NCI-H748 treated with DMSO at 0.1 percent for 48 hours (cell line): ENCODE results near the gene NALCN.

Experiments used
- DNase-seq: peaks from one replicate; lab custom pipeline; 2025; lab: John Stamatoyannopoulos, UW

NALCN gene

DNA sequence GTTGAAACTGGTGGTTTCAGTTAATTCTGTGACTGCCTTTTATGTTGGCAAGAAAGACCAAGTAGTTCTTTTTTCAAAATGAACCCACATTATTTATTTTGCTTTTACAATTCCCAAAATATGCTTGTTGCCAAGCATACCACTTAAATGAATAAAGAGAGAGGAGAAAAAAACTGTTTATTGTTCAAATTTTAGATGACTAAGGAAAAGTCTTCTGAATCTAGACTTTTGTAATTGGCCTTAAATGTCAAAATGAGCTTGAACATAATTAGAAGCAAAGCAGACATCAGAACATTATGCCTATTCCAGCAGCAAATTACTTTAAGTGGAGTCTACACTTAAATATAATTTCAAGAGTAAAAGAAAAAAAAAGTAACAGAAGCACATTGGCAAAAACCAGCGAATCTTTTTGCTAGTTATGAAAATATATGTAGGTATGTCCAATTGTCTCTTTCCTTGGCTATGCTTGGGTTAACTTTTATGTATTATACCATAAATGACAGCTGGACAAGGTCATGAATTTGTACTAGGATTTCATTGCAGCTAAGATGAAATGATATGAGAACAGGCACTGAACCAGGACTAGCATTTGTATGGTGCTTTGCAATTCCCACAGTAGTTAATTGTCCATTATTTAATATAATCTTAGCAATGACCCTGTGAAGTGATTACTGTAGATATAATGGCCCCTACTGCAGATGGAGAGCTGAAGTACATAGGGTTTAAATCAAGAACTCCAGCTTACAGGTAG is 211.9 kb downstream of the NALCN start:
- no peak for DNase-seq

GRCh38 chr13:101202590-101202989 is 213.7 kb downstream of the NALCN start:
- DNase-seq, result no peak

DNA sequence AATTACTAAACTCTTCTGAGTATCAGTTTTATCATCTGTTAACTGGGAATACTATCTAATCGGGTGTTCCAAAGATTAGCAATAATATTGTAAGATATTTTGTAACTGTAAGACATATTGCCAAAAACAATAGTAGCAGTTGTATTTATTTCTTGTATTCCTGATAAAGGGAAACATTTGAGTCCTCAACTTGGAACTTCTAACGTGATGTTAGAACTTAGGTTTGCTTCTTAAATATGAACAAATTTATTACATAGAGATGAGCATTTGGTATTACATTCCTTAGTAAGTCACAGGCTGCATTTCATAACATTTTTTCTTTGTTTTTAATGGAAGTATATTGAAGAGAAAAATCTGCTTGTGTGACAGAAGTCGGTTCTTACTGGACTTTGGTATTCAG is 225.3 kb downstream of the NALCN start:
- DNase-seq, result no peak

DNA sequence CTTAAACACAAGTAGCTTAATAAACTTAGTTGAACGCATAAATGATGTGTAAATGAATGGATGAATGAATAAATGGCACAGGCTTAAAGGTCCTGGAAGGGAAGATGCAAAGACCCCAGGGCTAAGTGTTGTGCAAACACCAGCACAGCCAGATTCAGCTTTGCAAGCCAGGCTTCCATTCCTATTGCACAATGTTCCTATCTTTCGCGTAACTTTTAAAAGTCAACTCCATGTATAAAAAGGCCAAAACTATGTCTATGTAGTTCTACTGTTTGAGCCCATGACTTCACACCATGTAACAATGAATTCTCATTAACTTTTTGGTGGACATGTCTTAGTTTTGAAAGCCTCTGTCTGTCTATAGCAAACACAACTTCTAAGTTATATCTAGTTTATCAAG is 226.0 kb downstream of the NALCN start:
- no peak for DNase-seq

DNA sequence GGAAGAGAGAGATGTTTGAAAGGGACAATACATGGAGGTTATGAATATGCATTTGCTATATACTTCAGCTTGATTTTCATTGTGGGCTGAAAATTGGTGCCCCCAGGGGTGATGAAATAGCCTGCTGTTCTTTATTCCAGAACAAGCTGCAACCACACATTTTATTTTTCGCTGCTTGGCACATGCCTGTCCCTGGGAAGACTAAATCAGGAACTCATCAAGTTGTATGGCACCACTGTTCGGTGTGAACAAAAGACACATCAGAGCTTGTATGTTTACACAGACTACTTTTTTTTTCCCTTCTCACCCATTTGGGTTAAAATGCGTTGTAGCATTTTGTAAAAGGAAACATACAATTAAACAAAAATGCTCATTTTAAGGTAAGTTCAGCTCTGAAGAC is 230.7 kb downstream of the NALCN start:
- no peak for DNase-seq

- DNase-seq, result no peak
These were observed 235.1 kb downstream of the NALCN start for GRCh38 chr13:101181076-101181685.

DNA sequence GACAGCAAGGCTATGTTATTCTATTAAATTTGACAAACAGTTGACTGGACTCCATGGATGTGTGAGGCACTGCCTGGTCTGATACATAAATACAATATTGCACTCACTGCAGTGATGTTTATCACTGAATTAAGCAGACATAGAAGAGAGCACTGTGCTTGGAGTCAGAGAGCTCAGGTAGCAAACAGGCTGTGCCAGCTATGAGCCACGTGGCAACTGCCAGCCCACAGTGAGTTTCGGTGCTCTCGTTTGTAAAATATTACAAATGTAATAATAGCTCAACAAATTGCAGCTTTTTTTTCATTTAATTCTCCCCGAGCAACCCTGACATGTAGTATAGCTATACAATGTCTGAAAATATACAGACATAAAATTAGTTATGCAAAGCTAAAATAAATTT is 237.3 kb downstream of the NALCN start:
- DNase-seq, result no peak

GRCh38 chr13:101178406-101178805 is 237.9 kb downstream of the NALCN start:
- DNase-seq, result no peak

GRCh38 chr13:101170306-101170705 is 246.0 kb downstream of the NALCN start:
- no peak for DNase-seq

DNA sequence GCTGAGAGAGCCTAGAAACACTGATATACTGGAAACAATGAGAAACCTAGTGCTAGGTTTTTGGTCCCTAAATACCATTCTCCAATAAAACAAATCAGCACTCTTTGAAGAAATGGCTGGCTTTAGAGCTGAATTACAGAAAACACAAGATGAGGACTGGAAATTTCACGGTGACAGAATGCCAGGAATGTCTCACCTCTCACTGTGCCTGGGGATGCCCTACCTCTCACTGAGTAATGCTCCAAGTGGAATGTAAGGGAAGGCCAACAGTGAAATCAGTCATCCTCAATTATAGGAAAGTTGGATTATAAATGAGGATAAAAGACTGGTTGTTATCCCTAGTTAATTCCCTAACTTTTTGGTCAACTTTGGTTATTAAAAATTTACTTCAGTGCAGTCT is 259.0 kb downstream of the NALCN start:
- DNase-seq, result no peak

GRCh38 chr13:101155920-101156319 is 260.4 kb downstream of the NALCN start:
- no peak for DNase-seq

GRCh38 chr13:101152184-101152583 is 264.1 kb downstream of the NALCN start:
- DNase-seq, result no peak

DNA sequence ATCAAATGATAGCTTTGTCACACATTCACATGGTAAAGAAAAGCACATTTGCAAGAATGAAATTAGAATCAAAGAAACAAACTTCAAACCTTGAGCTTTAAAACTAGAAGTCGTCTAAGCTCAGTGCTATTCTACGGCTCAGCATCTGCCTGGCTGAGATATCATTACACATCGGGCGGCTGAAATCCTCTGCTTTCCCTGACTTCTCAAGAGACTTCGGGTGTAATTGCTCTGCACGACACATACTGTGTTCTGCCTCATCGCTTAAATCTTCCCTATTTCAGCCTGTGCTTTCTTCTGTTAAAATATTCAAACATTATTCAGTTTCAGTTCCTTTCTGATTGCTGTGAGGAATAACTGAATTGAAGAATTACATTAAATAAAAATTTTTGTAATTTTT is 265.3 kb downstream of the NALCN start:
- DNase-seq, result no peak

DNA sequence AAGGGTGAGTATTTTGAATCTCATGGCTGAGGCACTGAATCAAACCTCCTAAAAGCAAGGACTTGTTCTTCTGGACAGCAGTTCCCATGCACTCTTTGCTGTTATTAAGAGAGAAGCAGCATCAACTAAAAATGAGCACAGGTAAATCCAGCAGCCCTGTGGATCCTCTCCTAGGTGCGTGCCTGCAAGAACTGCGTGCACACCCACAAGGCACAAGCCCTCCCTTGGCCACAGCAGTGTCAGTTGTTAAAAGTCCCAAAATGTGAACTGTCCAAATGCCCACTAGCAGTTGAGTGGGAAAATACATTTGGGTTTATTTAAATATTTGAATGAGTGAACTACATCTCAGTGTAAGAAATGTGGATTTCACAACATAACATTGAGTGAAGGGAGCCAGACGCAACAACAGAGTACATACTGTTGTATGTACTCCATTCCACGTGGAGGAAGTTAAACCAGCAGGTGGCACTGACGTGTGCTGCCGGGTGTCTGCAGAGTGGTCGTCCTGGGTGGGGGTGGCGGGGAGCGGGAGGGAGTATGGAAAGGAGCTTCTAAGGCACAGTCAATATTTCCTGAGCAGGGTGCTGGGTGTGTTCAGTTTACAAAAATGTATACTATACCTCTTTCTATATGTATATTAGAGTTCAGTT is 266.4 kb downstream of the NALCN start:
- peak; percentile 37 for DNase-seq

GRCh38 chr13:101146101-101146898 is 270.0 kb downstream of the NALCN start:
- DNase-seq, result no peak

- DNase-seq, result peak; percentile 68
These were observed 271.4 kb downstream of the NALCN start for GRCh38 chr13:101144808-101145419.

GRCh38 chr13:101140936-101141335 is 275.4 kb downstream of the NALCN start:
- DNase-seq, result no peak

DNA sequence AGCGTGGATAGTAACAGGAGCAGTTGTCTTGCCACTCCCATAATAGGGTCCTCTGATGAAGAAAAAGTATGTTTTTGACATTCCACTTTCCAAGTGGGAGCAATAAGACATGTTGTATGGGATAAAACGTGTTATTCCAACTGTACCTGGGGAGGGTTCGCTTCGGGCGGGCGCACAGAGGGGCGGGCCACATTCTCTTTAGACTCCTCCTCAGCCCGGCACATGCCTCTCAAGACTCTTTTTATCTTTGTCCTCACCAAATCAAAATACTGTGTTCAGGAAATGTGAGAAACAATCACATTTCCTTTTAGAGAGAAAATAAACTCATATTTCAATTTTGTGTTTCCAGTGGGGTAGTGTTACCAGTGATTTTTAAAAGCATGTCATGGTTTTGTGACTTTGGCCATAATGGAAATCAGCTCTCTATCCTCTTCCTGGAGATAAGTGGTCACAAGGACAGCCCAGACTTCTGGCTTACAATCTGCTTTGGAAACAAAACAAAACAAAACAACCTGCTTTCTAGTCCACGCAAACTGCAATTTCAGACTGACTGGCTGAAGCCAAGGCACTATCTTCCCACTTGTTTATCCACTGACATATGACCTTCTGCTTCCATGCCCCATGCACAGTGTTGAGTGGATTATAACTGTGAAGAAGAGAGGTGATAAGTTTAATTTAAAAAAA is 276.1 kb downstream of the NALCN start:
- no peak for DNase-seq

GRCh38 chr13:101139081-101139480 is 277.2 kb downstream of the NALCN start:
- DNase-seq, result no peak

- DNase-seq, result peak; percentile 77
These were observed 288.5 kb downstream of the NALCN start for GRCh38 chr13:101127741-101128353.

GRCh38 chr13:101123028-101123427 is 293.3 kb downstream of the NALCN start:
- no peak for DNase-seq
